Chondrocyte (in vitro differentiated cells): ENCODE results near the gene ACER3. TPM values are rescaled to one million over a fixed set of nuclear protein-coding genes. Genes with fewer than 3 reads are reported as not detected.

Source experiments
- DNase-seq: peaks from one replicate; pipeline ENCODE4 v3.0.0; 2021; ENCODE audit warnings: mixed read lengths, low spot score
- H3K27ac Mint-ChIP-seq: one replicate; pipeline ENCODE4 v1.8.0; 2021; ENCODE audit warnings: mild to moderate bottlenecking, moderate library complexity, mixed read lengths; ENCODE audit not compliant: unreplicated experiment
- H3K27me3 Mint-ChIP-seq: 2 replicates; pipeline ENCODE4 v1.8.0; 2021; ENCODE audit warnings: low read depth, mixed read lengths
- H3K36me3 Mint-ChIP-seq: 2 replicates; pipeline ENCODE4 v1.8.0; 2021; ENCODE audit warnings: low read depth, mixed read lengths
- H3K4me1 Mint-ChIP-seq: 2 replicates; pipeline ENCODE4 v1.8.0; 2021; ENCODE audit warnings: low read depth, mild to moderate bottlenecking, mixed read lengths
- H3K4me3 Mint-ChIP-seq: one replicate; pipeline ENCODE4 v1.8.0; 2021; ENCODE audit warnings: mild to moderate bottlenecking, moderate library complexity, mixed read lengths; ENCODE audit not compliant: unreplicated experiment
- H3K9me3 Mint-ChIP-seq: 2 replicates; pipeline ENCODE4 v1.8.0; 2021; ENCODE audit warnings: low read depth, mixed read lengths
- CTCF ChIP-seq: fragments of 200-600 bp; sonication (generic); IDR thresholded peaks from 2 replicates; pipeline ENCODE4 v1.5.0; 2021; ENCODE audit warnings: antibody characterized with exemption, mild to moderate bottlenecking, moderate library complexity
- total RNA-seq: library from RNA; stranded (reverse); gene quantifications from 3 replicates; pipeline ENCODE4 v1.2.1, GENCODE V29; 2021

Gene ACER3
- total RNA-seq, 1 donor from 2014 or later: 17.9 TPM

- peaks cover 19% of the 10 kb centered on the region for H3K27me3 Mint-ChIP-seq
- TF ChIP-seq CTCF: no peak
- no peak overlapping the region for H3K4me3 Mint-ChIP-seq
- DNase-seq: no peak
- no peak overlapping the region for H3K27ac Mint-ChIP-seq
- H3K9me3 Mint-ChIP-seq: no peaks in the 10 kb centered on the region
- peaks cover under 1% of the 10 kb centered on the region for H3K36me3 Mint-ChIP-seq
- no peaks in the 10 kb centered on the region for H3K4me1 Mint-ChIP-seq
Observed at GRCh38 chr11:77026743-77027142, 166.0 kb downstream of the ACER3 start.

- DNase-seq: no peak
- Mint-ChIP-seq H3K4me1 (no peaks in the 10 kb centered on the region), H3K36me3 (no peaks in the 10 kb centered on the region), H3K27ac (no peak overlapping the region), H3K9me3 (no peaks in the 10 kb centered on the region), H3K27me3 (peaks cover 19% of the 10 kb centered on the region), H3K4me3 (no peak overlapping the region)
- TF ChIP-seq CTCF: no peak
Observed at GRCh38 chr11:77027275-77027674, 166.6 kb downstream of the ACER3 start.

- no peak for TF ChIP-seq CTCF
- no peaks in the 10 kb centered on the region for H3K9me3 Mint-ChIP-seq
- peaks cover 19% of the 10 kb centered on the region for H3K27me3 Mint-ChIP-seq
- H3K4me3 Mint-ChIP-seq: no peak overlapping the region
- no peaks in the 10 kb centered on the region for H3K36me3 Mint-ChIP-seq
- no peak for DNase-seq
- no peak overlapping the region for H3K27ac Mint-ChIP-seq
- H3K4me1 Mint-ChIP-seq: no peaks in the 10 kb centered on the region
Observed at GRCh38 chr11:77029829-77030228, 169.1 kb downstream of the ACER3 start.

GRCh38 chr11:77030834-77031414 lies 170.2 kb downstream of the ACER3 start:
- Mint-ChIP-seq H3K36me3 (no peaks in the 10 kb centered on the region), H3K27ac (no peak overlapping the region), H3K4me3 (no peak overlapping the region), H3K27me3 (peaks cover 19% of the 10 kb centered on the region), H3K9me3 (no peaks in the 10 kb centered on the region), H3K4me1 (no peaks in the 10 kb centered on the region)
- no peak for DNase-seq
- TF ChIP-seq CTCF: no peak

- DNase-seq: no peak
- H3K9me3 Mint-ChIP-seq: no peaks in the 10 kb centered on the region
- peaks cover 20% of the 10 kb centered on the region for H3K27me3 Mint-ChIP-seq
- no peak overlapping the region for H3K27ac Mint-ChIP-seq
- H3K36me3 Mint-ChIP-seq: no peaks in the 10 kb centered on the region
- no peak overlapping the region for H3K4me3 Mint-ChIP-seq
- TF ChIP-seq CTCF: no peak
- no peaks in the 10 kb centered on the region for H3K4me1 Mint-ChIP-seq
Observed at GRCh38 chr11:77031599-77031998, 170.9 kb downstream of the ACER3 start.
